Ascending aorta (tissue), 2 donors: ENCODE measurements around the gene PPP1R14C. TPM values are rescaled to one million over a fixed set of nuclear protein-coding genes. Genes with fewer than 3 reads are reported as not detected.

Experiments
- DNase-seq, 2 donors: peaks; one replicate each; pipeline ENCODE4 v3.0.0-alpha.2; 2019; ENCODE audit warnings: low spot score in 2 of 2
- H3K27ac ChIP-seq, 2 donors: fragments of 200-600 bp; sonication (generic); one replicate each; pipeline ENCODE4 v1.5.1; 2016 to 2017; ENCODE audit warnings: mild to moderate bottlenecking in 1 of 2
- H3K27me3 ChIP-seq: fragments of 200-600 bp; sonication (generic); one replicate; pipeline ENCODE4 v1.5.1; 2017
- H3K36me3 ChIP-seq, 2 donors: fragments of 200-600 bp; sonication (generic); one replicate each; pipeline ENCODE4 v1.5.1; 2016
- H3K4me1 ChIP-seq, 2 donors: fragments of 200-600 bp; sonication (generic); one replicate each; pipeline ENCODE4 v1.5.1; 2016 to 2017; ENCODE audit warnings: mild to moderate bottlenecking in 1 of 2
- H3K4me3 ChIP-seq, 2 donors: fragments of 200-600 bp; sonication (generic); one replicate each; pipeline ENCODE4 v1.5.1; 2016 to 2017; ENCODE audit warnings: mild to moderate bottlenecking in 1 of 2
- H3K9me3 ChIP-seq, 2 donors: fragments of 200-600 bp; sonication (generic); one replicate each; pipeline ENCODE4 v1.5.1; 2016
- CTCF ChIP-seq, 3 experiments: fragments of 200-600 bp in 2 of 3; fragments of 450-650 bp in 1 of 3; sonication (generic) in 2 of 3; IDR thresholded peaks; one replicate each; pipeline ENCODE4 v1.5.1; 2016 to 2019; ENCODE audit warnings: antibody characterized with exemption in 3 of 3, mild to moderate bottlenecking in 1 of 3, moderate library complexity in 1 of 3
- intact Hi-C: fragments of 100-400 bp; cut with DNase I; formaldehyde crosslinking; loops from one replicate; pipeline ENCODE4 v1.15.1; 2023
- total RNA-seq: library from RNA; depleted of rRNA; stranded (reverse); fragments of >200 nt; gene quantifications from one replicate; pipeline ENCODE4 v1.1.0, GENCODE V29; 2016

Gene PPP1R14C
- total RNA-seq, 1 donor from 2014 or later: not detected

GRCh38 chr6:150230164-150230561 lies 87.3 kb downstream of the PPP1R14C start:
- Histone ChIP-seq H3K9me3 (no peaks in the 10 kb centered on the region), H3K27me3 (no peaks in the 10 kb centered on the region), H3K4me3 (no peak overlapping the region), H3K36me3 (no peaks in the 10 kb centered on the region), H3K27ac (no peak overlapping the region), H3K4me1 (no peaks in the 10 kb centered on the region)
- intact Hi-C loops: no loop called here
- TF ChIP-seq CTCF (IDR thresholded peaks at IDR 0.05): no peak
- no peak for DNase-seq

GRCh38 chr6:150230832-150231524 lies 88.1 kb downstream of the PPP1R14C start:
- H3K36me3 ChIP-seq: no peaks in the 10 kb centered on the region
- no peak for DNase-seq
- H3K27me3 ChIP-seq: no peaks in the 10 kb centered on the region
- no peaks in the 10 kb centered on the region for H3K9me3 ChIP-seq
- TF ChIP-seq CTCF (IDR thresholded peaks at IDR 0.05): no peak
- H3K4me1 ChIP-seq: no peaks in the 10 kb centered on the region
- no peak overlapping the region for H3K27ac ChIP-seq
- no peak overlapping the region for H3K4me3 ChIP-seq
- intact Hi-C loops: no loop called here

GRCh38 chr6:150231525-150231850 lies 88.6 kb downstream of the PPP1R14C start:
- Histone ChIP-seq H3K27ac (no peak overlapping the region), H3K9me3 (no peaks in the 10 kb centered on the region), H3K36me3 (no peaks in the 10 kb centered on the region), H3K27me3 (no peaks in the 10 kb centered on the region), H3K4me3 (no peak overlapping the region), H3K4me1 (no peaks in the 10 kb centered on the region)
- intact Hi-C loops: no loop called here
- DNase-seq: no peak
- no peak for TF ChIP-seq CTCF (IDR thresholded peaks at IDR 0.05)

- DNase-seq: no peak
- Histone ChIP-seq H3K27ac (no peak overlapping the region), H3K4me3 (no peak overlapping the region), H3K36me3 (no peaks in the 10 kb centered on the region), H3K4me1 (no peaks in the 10 kb centered on the region), H3K27me3 (no peaks in the 10 kb centered on the region), H3K9me3 (no peaks in the 10 kb centered on the region)
- no peak for TF ChIP-seq CTCF (IDR thresholded peaks at IDR 0.05)
- intact Hi-C loops: no loop called here
Observed at GRCh38 chr6:150233843-150234269, 91.0 kb downstream of the PPP1R14C start.

- DNase-seq: no peak
- H3K27me3 ChIP-seq: no peaks in the 10 kb centered on the region
- H3K4me1 ChIP-seq: no peaks in the 10 kb centered on the region
- no peak overlapping the region for H3K4me3 ChIP-seq
- no peaks in the 10 kb centered on the region for H3K9me3 ChIP-seq
- no peaks in the 10 kb centered on the region for H3K36me3 ChIP-seq
- TF ChIP-seq CTCF (IDR thresholded peaks at IDR 0.05): no peak
- H3K27ac ChIP-seq: no peak overlapping the region
- intact Hi-C loops: no loop called here
Observed at GRCh38 chr6:150235218-150235617, 92.4 kb downstream of the PPP1R14C start.

- Histone ChIP-seq H3K36me3 (no peaks in the 10 kb centered on the region), H3K27me3 (no peaks in the 10 kb centered on the region), H3K9me3 (no peaks in the 10 kb centered on the region), H3K4me1 (no peaks in the 10 kb centered on the region), H3K4me3 (no peak overlapping the region), H3K27ac (no peak overlapping the region)
- no peak for DNase-seq
- TF ChIP-seq CTCF (IDR thresholded peaks at IDR 0.05): no peak
- intact Hi-C loops: no loop called here
Observed at GRCh38 chr6:150236114-150236513, 93.3 kb downstream of the PPP1R14C start.
